GM19438 (cell line): ENCODE measurements around the gene APBA1.

Experiments
- ATAC-seq: cut with Tn5 transposase; IDR thresholded peaks from one replicate; pipeline ENCODE4 v1.9.1; 2021; ENCODE audit warnings: low read depth; ENCODE audit not compliant: unreplicated experiment

APBA1 gene

DNA sequence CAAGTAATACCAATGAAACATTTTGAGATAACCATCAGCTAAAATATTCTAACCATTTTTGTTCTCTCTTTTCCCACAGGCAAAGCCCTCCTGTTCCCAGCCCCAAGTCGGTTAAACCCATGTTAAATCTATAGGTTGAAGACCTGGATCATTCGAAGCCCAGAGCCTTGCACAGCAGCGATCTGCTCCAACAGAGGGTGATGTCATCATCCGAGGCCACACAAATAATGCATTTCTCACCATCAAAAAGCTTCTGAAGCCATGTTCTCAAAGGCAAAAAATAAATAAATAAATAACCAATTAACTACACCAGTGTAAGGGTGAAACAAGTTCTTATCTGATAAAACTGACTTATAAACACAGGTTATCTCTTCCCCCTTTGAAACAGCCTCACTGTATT, 178.0 kb downstream of the APBA1 start:
- no peak for ATAC-seq

DNA sequence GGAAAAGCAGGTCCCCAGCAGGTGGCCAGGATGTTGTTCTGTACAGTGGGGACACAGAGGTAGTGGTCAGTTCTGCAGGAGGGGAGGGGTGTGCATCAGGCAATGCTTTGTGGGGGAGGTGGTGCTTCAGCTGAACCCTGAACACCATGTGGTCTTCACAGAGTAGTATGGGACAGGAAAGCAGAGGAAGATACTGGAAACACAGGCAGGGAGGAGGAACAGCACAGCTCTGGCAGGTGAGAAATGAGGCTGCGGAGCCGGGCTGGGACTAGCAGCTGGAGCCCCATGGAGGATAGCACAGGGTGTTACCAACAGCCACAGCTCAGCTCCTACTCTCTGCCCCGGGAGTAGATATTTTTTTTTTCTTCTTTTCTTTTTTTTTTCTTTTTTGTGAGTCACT, 185.7 kb downstream of the APBA1 start:
- no peak for ATAC-seq

DNA sequence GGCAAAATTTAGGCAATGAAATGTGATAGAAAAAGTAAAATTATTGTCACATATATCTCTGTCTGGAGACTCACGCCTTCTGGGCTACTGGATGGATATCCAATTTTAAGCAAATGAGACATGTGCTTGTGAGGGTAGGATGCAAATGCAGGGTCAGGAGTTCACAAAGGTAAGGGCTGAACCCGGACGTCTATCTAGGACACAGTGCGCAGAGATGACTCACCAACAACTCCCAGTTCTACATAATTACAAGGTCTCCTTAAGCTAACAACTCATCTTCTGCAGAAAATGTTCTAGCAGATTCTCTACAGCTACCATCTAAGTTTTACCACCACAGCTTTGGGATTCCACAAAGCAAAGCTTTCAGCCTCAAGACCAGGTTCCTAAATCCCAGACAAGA, 186.7 kb downstream of the APBA1 start:
- no peak for ATAC-seq

DNA sequence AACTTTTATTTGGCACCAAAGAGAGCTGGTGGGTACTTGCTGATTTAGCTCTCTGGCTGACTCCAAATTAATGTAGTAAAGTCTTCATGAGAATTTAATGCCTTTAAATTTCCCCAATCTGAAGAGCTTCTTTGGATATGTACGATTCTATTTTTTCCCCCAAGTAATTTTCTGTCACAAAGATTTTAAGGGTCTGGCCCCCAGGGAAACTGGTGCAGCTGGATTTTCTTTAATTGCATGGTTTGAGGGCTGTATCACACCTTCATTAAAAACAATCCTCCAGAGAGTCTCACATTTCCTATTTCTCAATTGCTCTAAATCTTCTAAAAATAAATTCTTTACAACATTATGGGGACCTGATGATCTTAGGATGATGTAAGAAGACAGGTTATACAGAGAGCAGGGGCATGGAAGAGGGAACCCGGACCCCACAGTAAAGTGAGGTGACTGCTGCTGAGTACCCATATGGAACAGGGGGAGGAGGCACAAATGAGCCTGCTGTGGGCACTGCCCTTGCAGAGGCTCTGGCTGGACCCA, 188.2 kb downstream of the APBA1 start:
- ATAC-seq: no peak

DNA sequence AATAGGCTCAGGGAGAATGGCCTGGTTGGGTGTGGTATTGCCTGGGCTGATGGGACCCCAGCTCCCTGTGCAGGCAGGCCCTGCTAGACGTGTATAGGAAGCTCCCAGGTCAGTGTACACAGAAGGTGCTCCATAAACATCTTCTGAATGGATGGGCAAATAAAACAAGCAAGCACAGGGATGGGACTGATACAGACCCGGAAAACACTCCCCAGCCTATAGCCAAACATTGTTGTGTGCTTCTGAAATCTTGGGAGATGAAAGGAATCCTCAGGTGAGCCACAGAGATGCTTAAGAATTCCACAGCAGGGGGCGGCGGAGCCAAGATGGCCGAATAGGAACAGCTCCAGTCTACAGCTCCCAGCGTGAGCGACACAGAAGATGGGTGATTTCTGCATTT, 195.4 kb downstream of the APBA1 start:
- no peak for ATAC-seq

DNA sequence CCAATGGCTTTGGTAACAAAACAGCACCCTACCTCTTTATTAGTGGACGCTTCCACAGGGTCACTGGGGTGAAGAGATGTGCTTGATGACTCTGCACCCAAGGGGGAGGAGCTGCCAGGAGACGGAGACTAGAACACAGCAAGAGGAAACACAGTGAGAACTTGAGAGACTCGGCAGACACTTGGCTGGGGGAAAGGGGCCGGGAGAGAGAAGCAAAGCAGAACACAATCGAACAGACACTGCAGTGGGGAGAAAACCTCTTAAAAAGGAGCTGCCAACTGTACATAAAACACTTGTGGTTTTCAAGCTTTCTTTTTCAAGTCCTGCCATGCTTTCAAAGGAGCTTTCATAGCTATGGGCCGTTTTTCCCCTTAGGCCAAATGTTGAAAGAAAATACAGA, 196.2 kb downstream of the APBA1 start:
- ATAC-seq: no peak

DNA sequence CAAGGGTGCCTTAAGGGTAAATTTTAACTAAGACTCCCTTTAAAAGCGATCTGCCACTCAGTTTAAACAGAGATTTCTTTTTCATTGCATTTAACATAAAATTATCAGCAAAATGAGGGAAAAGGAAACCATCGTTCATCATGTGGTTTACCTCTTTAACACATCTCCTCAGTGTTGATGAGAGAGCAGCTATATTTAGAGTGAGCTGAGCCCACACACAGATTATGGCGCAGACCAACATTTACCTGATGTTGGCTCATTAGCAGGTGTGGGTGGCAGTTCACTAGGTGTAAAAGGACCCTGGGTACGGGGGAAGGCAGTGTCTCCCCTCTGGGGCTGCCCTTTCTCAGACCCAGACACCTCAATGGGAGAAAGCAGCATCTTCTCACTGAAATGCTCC, 197.3 kb downstream of the APBA1 start:
- ATAC-seq: no peak

DNA sequence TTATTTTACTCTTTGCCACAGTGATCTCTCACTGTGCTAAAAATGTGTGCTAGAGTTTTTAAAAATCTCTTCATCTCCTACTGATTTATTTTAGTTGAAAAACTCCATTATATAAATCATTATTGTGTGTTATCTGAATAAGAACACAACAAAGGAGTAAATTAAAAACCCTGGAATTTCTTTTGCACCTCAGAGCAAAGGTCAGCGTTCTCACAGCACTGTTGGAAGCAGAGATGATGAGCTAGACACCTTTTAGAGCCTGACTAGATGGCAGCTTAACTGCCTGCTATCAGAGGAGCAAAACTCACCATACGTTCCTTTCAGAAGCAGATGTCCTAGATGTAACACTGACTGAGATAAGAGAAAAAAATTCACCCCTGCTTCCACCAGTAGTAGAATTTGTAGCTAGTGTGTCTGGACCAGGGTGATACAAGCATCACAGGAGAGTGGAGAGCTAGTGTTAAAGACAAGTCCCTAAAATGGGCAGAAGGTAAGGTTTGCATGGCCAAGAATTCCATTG, 200.0 kb downstream of the APBA1 start:
- ATAC-seq: no peak

DNA sequence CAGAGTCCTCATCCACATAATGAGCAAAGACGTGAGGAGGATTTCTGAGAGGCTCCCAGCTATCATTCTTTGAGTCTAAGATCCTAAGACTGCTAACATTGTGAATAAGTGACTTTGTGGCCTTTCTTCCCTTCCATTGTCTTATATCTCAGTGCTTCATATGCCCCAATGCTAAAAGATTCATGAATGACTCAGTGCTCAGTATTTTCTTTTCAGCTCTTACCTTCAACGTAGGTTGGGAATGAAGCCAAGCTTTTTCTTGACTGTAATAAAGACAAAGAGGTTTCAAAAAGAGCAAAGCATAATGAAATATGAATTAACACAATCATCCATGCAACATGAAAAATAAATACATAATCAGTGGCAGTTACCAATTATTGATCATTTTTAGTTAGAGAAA, 200.7 kb downstream of the APBA1 start:
- ATAC-seq: no peak

DNA sequence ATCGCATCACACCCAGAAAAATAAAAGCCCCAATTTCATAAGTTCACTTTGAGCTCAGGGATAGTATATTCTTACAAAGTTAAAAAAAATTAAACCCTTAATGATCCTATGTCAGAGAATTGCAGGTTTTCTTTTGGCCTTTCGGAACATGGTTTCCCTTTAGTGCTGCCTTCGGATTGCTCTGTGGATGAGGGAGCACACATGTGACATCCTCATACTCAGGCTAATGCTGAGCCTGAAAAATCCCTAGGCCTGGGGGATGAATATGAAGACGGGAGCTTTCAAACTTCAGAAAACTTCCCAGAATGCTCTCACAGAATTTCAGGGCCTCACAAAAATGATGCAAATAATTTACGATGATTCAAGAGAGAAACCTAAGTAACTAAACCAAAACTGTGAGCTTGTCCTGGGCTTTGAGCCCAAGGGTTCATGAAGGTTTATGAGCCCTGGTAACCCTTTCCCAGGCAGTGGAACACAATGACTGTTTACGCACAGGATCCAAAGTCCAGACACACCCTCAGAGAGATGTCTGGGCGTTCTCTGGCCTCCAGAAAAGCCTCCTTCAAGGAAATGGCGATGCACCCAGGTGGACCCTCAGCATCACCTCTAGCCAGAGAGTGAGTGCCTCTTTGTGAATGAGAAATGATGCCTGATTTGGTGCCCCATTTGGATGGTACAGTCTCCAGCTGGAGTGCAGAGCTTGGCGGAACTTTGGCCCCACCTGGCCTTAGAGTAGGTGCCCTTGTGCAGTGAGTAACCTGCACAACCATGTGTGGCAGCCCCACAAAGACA, 201.8 kb downstream of the APBA1 start:
- ATAC-seq: no peak

DNA sequence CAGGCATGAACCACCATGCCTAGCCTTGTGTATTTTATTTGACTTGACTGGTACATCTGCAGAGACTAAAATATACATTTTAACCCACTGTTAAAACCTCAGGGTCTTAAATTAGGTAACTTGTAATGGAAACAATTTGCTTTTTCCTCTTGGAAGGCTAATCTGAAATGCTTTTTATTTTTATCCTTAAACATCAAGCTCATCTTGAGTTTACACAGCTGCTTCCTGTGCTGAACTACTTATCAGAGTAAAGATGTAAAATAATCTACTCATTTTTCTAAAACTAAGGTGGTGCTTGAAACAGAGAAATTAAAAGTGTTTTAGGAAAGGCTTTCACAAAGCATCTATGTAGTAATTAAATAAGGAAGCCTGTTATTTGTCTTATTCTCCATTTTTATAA, 203.0 kb downstream of the APBA1 start:
- no peak for ATAC-seq

DNA sequence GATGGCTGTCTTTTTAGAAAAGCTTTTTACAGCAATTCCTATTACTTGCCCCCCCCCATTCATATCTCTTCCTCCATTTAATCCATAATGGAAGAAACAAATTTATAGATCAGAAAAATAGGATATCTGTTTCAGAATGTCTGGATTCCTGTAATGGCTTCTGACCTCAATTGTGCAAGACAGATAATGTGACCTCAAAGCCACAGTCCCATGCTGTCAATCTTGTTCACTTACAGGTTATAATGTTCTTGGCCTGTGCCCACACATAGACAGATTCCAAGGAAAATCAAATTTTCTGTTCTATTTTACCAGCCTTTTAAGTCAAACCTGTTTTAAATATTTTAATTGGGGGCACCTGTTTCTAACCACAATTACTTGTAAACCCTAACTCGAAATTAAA, 203.8 kb downstream of the APBA1 start:
- ATAC-seq: no peak

DNA sequence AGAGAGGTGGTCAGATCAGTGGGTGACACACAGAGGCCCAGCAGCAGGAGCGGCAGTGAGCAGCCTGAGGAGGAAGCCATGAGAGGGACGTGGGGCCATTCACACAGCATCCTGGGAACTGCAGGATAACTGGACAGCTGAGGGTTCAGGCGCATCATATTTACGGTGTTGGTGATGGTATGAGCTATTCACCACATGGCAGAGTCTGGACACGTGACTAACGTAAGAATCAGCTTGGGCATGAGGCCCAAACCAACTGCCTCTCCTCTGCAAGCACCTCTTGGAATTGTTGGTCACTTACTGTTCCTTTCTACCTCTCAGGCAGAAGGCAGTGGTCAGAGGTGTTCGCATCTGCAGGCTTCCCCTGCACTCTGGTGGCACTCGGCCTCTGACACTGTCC, 206.0 kb downstream of the APBA1 start:
- ATAC-seq: no peak

DNA sequence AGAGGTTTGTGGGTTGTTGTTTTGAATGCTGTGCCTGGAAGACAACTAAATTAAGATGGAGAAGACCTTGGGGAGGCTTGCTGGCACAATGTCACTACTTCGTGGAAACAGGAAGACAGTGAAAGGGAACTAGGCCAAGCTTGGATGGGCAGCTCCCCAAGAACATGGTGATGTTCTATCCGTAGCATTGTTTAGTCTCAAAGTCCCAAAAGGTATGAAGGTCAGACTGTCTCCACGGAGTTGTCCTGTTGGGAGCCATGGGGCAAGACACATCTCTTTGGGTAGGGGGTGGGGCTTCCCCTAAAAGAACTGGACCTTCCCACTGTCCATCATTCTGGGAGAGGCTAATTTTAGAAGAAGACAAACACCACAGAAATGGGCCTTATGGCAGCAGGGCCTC, 206.7 kb downstream of the APBA1 start:
- ATAC-seq: no peak

DNA sequence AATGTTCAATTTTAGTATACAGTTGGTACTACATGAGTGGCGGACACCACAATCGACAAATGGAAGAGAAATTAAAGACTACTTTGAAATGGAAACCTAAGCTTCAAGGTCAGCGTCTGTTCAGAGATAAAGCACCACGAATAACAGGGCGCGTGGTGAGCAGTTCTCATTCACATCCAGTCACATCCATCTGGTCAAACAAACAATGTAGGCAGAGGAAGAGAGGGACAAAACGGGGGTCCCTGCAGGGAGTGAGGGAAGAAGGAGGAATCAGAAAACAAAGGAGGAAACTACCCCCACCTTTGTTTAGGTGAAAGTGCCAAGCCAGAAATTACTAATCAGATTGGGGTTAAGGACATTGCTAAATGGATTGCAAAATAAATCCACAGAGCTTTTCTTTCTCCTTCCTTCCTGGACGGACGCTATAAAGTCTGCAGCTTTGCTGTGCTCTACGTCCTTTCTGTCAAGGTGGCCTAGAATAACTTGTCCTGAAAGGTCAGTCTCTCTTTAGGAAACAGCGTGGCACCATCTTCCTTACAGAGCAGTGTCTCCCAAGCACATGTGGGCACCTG, 208.6 kb downstream of the APBA1 start:
- no peak for ATAC-seq

DNA sequence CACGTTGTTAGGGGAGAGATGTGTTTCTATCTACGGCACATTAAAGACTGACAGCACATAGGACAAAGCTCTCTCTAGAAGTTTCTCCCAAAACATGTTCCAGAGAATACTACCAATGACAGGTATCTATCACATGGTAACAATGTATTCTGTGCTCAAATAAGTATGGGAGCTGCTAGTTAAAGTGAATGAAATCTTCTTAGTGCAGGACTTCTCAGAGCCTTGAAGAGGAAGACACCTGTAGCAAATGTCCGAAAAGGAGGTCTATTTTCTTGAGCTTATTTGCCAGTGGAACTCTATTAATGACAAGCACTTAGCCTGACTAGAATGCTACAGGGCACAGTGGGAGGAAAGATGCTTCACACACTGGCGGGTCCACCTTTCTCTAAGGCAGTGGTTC, 209.8 kb downstream of the APBA1 start:
- ATAC-seq: no peak

DNA sequence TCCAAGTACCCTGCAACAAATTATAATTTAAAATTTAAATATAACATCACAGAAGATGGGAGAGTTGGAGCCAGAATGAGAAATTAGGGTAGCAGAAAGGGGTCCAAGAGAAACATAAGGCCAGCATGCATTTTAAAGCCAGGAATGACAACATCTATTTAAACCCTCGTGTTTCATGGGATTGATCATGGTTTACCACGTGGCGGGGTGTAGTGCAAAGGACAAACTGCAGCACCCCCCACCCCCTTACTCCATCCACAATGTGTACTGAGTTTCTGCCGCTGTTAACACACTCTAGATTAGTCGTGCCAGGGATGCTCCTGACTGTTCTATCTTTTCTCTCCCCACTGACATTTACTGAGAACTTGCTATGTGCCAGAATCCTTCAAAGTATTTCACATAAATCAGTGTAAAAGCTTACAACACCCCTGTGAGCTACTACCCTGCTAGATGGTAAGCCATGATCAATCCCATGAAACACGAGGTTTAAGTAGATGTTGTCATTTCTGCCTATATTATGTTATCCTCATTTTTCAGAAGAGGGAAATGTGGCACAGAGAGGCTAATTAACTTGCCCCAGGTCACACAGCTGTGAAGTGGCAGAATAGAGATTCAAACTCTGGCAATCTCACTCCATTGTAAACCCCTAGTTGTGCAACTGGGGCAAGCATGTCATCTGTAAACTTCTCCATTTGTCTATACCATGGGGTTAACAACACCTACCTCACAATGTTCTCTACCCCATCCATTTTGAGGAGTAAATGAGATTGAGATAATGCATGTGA, 210.9 kb downstream of the APBA1 start:
- no peak for ATAC-seq

DNA sequence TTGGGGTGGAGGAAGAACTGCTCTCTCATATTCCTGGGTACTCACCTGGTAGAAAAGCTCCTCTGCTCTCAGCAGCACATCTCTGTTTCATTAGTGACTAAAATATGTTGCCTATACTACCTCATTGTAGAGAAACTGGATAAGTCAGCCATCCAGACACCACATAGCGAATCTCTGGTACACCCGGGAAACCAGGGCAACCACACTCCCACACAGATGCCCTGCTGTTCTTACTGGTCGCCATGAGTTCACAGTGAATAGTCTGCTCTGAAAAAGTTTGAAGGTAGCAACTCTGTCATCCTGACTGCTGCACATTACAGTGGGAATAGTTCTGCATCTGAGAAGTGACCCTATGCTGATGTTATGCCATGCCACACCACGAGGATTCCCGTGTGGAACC, 212.2 kb downstream of the APBA1 start:
- ATAC-seq: no peak

DNA sequence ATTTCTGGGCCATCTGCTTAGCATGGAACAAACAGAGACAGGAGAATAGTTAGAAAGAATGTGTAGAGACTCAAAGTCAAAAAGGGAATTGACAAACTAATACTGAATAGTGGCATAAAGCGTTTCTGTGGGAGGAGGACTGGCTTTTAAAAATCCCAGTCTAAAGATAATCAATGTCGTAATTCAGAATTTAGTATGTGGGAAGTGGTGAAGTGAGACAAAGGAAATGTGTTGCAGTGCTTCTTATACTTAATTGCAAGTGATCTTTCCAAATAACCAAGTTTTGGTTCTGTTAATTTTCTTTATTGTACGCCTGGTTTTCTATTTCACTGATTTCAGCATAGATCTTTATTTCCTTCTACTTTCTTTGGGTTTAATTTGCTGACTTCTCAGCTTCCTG, 214.0 kb downstream of the APBA1 start:
- no peak for ATAC-seq

DNA sequence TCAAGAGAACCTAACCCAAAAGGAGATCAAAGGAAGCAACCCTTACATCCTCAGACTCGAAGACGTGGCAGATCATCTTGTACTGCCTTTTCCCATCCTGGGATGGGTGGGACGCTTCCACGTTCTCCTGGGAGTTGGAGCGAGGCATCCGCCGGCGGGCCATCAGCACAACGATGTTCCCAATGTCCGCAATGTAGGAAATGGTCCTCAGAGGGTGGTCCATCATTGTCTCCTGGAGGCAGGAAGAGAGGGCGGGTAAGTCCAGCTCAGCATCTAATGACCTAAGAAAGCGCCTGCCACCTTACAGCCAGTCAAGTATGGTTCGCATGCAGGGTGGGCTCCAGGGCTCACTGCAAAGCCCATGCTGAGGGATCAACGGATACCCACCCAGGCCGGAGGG, 216.0 kb downstream of the APBA1 start:
- ATAC-seq: no peak

DNA sequence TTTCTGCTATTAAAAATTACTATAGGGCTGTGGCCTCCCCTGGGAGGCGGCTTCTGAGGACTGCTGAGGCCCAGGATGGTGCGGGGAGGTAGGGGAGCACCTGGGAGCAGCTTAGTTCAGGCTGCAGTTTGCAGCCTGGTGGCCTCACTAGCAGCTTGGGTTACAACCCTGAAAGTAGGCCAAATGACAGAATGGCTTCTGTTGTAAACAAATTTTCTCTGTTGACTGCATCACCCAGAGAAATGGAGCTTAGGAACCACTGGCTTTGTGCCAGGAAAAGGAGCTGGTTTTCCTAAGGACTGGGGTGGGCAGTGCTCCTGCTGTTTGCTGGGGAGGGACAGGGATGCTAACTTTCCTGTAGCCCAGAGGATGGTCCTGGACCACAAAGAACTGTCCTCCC, 216.9 kb downstream of the APBA1 start:
- no peak for ATAC-seq
